SU-DHL-6 (cell line): ENCODE data around the gene SNX25.

Experiments
- H2AFZ ChIP-seq: fragments of 200-600 bp; sonication (generic); 2 replicates; pipeline ENCODE4 v1.6.1; 2014; ENCODE audit warnings: low read depth, mild to moderate bottlenecking, moderate library complexity, mixed read lengths, antibody characterized with exemption, low read length; ENCODE audit not compliant: severe bottlenecking
- H3F3A ChIP-seq: fragments of 200-600 bp; shearing (Covaris generic); 2 replicates; pipeline ENCODE4 v1.6.0; 2016; ENCODE audit warnings: antibody characterized with exemption, mild to moderate bottlenecking; ENCODE audit not compliant: insufficient read depth
- H3K27ac ChIP-seq: fragments of 200-600 bp; sonication (generic); 2 replicates; pipeline ENCODE4 v1.5.1; 2016; ENCODE audit warnings: low read depth, mild to moderate bottlenecking, low read length, moderate library complexity, mixed read lengths
- H3K27me3 ChIP-seq: fragments of 200-600 bp; sonication (generic), shearing (Covaris generic); 2 replicates; pipeline ENCODE4 v1.6.0; 2014; ENCODE audit warnings: mild to moderate bottlenecking, low read length
- H3K36me3 ChIP-seq: fragments of 200-600 bp; sonication (generic); 2 replicates; pipeline ENCODE4 v1.6.1; 2014; ENCODE audit warnings: mild to moderate bottlenecking, low read length, mixed read lengths
- H3K4me2 ChIP-seq: fragments of 300-600, 200-600 bp; shearing (Covaris generic), sonication (generic); 2 replicates; pipeline ENCODE4 v1.6.0; 2014; ENCODE audit warnings: low read length, low read depth, mild to moderate bottlenecking; ENCODE audit not compliant: poor library complexity, severe bottlenecking
- H3K4me3 ChIP-seq: fragments of 200-600 bp; sonication (generic); 2 replicates; pipeline ENCODE4 v1.5.1; 2014; ENCODE audit warnings: antibody characterized with exemption, low read length, mild to moderate bottlenecking, mixed read lengths; ENCODE audit not compliant: insufficient read depth, poor library complexity, severe bottlenecking
- H3K79me2 ChIP-seq: fragments of 200-600 bp; sonication (generic); 2 replicates; pipeline ENCODE4 v1.6.1; 2014; ENCODE audit warnings: mild to moderate bottlenecking, low read length, moderate library complexity; ENCODE audit not compliant: insufficient read depth
- H3K9ac ChIP-seq: fragments of 200-600 bp; sonication (generic); 2 replicates; pipeline ENCODE4 v1.7.0; 2014; ENCODE audit warnings: mild to moderate bottlenecking, low read length
- H3K9me2 ChIP-seq: fragments of 200-600 bp; sonication (generic); replicated peaks from 2 replicates; pipeline ENCODE4 v1.6.1; 2014; ENCODE audit warnings: low read length; ENCODE audit not compliant: insufficient read depth
- H3K9me3 ChIP-seq: fragments of 200-600 bp; sonication (generic); 2 replicates; pipeline ENCODE4 v1.6.1; 2014; ENCODE audit warnings: low read length, mixed read lengths; ENCODE audit not compliant: insufficient read depth
- H4K20me1 ChIP-seq: fragments of 200-600 bp; sonication (generic); 2 replicates; pipeline ENCODE4 v1.6.1; 2014; ENCODE audit warnings: low read depth, mild to moderate bottlenecking, antibody characterized with exemption, low read length, moderate library complexity, mixed read lengths
- CTCF ChIP-seq: fragments of 200-600 bp; sonication (generic); IDR thresholded peaks from one replicate; pipeline ENCODE4 v1.5.1; 2017; ENCODE audit warnings: antibody characterized with exemption, mild to moderate bottlenecking, low read length, moderate library complexity; ENCODE audit not compliant: insufficient read depth, poor library complexity, severe bottlenecking
- EZH2phosphoT487 ChIP-seq: fragments of 200-600 bp; sonication (generic), shearing (Covaris generic); conservative IDR thresholded peaks from 2 replicates; pipeline ENCODE4 v1.6.1; 2018; ENCODE audit warnings: mild to moderate bottlenecking, antibody characterized with exemption, low read length, moderate library complexity, mixed read lengths

The SNX25 gene

GRCh38 chr4:185404031-185404430, 194.6 kb downstream of the SNX25 start:
- Histone ChIP-seq H3K27me3 (no peaks in the 10 kb centered on the region), H3K4me2 (no peak overlapping the region), H3K79me2 (no peaks in the 10 kb centered on the region), H3K4me3 (no peak overlapping the region), H3F3A (0 out of 2 replicates have a peak, but pooled peaks cover 3% of the 10 kb centered on the region), H4K20me1 (no peaks in the 10 kb centered on the region), H3K9me3 (no peaks in the 10 kb centered on the region), H3K9me2 (no peaks in the 10 kb centered on the region), H3K9ac (no peak overlapping the region), H3K36me3 (peaks cover 20% of the 10 kb centered on the region), H2AFZ (no peak overlapping the region), H3K27ac (no peak overlapping the region)
- no peak for TF ChIP-seq EZH2phosphoT487
- TF ChIP-seq CTCF, result no peak

GRCh38 chr4:185405296-185405999, 196.1 kb downstream of the SNX25 start:
- Histone ChIP-seq H3K9me2 (no peaks in the 10 kb centered on the region), H3K27me3 (no peaks in the 10 kb centered on the region), H3K79me2 (no peaks in the 10 kb centered on the region), H3K36me3 (peaks cover 11% of the 10 kb centered on the region; the same call in 1 of the 2 replicates), H3F3A (0 out of 2 replicates have a peak, but pooled peaks cover 3% of the 10 kb centered on the region), H3K4me3 (no peak overlapping the region), H3K9ac (no peak overlapping the region), H4K20me1 (no peaks in the 10 kb centered on the region), H3K9me3 (no peaks in the 10 kb centered on the region), H2AFZ (no peak overlapping the region), H3K27ac (no peak overlapping the region), H3K4me2 (no peak overlapping the region)
- no peak for TF ChIP-seq EZH2phosphoT487
- no peak for TF ChIP-seq CTCF

- Histone ChIP-seq H3K9ac (no peak overlapping the region), H2AFZ (no peak overlapping the region), H3K4me2 (no peak overlapping the region), H4K20me1 (no peaks in the 10 kb centered on the region), H3F3A (0 out of 2 replicates have a peak, but pooled peaks cover 7% of the 10 kb centered on the region), H3K79me2 (no peaks in the 10 kb centered on the region), H3K27me3 (no peaks in the 10 kb centered on the region), H3K9me2 (no peaks in the 10 kb centered on the region), H3K36me3 (peaks cover 7% of the 10 kb centered on the region), H3K4me3 (no peak overlapping the region), H3K9me3 (no peaks in the 10 kb centered on the region), H3K27ac (no peak overlapping the region)
- no peak for TF ChIP-seq EZH2phosphoT487
- TF ChIP-seq CTCF, result no peak
These were observed 199.0 kb downstream of the SNX25 start for GRCh38 chr4:185408432-185408831.
